NCI-H2081 (cell line): ENCODE measurements around the gene PSMD12.
"Not testable (repeated sequence)": the region's sequence is repeated elsewhere in the genome, so short reads cannot be mapped to it uniquely, and the experiment has no call there.

Experiments
- DNase-seq, 2 experiments: peaks; one replicate each; lab custom pipeline; 2025; lab: John Stamatoyannopoulos, UW

PSMD12 gene

DNA sequence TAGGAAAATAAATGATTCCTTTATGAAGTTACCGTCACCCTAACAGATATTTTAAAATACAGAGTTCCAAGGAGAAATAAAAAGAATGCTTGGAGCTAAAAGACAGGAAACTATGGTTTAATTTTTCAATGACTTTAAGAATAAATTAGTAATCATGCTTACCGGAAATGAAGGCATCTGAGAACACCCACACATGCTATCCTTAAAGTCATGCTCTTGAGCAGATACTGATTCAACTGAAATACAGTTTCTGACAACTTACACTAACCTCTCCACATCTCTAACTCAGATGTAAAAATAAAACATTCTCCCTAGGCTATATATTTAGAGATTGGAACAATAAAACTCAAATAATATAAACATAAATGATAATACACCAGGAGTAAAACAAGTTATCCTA, 7.8 kb downstream of the PSMD12 start:
- DNase-seq, result no peak

DNA sequence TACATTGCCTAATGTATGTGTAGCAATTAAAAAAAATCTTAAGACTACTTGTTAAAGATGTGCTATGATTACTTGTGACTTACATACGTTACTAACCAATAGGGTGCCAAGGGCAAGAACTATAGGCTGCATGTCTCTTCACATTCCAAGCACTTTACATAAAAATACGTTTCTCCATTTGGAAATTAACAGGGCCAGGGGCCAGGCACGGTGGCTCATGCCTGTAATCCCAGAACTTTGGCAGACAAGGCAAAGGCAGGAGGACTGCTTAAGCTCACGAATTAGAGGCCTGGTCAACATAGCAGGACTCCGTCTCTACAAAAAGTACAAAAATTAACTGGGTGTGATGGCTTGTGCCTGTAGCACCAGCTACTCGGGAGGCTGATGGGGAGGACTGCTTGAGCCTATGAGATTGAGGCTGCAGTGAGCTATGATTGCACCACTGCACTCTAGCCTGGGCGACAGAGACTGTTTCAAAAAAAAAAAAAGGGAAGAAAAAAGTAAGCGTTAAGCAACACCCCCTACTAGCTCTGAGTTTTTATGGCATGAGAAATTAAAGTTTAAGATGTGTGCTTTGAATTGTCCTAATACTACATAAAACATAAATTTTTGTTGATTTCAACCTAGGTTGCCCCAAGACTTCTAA, 12.3 kb downstream of the PSMD12 start:
- no peak for DNase-seq

GRCh38 chr17:67353161-67353560, 13.2 kb downstream of the PSMD12 start:
- DNase-seq, result no peak

DNA sequence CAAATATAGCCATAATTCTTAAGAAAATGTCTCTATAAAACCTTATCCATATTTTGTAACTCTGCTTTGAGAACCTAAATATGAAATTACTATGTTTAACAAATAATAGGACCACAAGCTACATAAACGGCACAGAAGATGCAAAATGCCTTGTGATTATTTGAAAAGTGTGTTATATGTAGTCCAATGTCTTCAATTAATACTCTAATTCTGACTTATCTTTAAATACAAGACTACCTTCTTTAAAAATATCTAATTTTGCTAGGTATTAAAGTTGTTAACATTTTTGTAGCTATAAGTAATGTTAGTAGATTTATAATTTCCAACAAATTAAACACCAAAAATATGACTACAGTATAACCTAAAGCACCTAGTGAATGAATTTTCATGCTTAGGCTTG, 17.0 kb downstream of the PSMD12 start:
- DNase-seq, result no peak

GRCh38 chr17:67347826-67348225, 18.6 kb downstream of the PSMD12 start:
- DNase-seq, result no peak

DNA sequence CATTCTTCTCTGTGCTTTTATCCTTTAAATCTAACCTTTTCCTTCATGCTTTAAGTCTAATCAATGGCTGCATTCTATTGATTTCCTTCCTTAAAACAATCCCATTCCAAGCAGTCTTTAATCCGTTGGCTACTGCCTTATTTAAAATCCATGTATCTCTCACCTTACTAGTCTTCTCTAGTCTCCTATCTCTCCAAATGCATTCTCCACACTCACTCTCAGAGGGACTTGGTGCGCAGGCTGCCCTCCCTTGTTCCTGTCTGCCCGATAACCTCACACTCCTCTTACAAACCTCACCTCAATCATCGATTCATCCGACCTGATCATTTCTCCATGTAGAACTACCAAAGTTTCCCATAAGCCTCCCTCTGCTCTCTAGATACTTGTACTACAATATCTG, 23.1 kb downstream of the PSMD12 start:
- no peak for DNase-seq

DNA sequence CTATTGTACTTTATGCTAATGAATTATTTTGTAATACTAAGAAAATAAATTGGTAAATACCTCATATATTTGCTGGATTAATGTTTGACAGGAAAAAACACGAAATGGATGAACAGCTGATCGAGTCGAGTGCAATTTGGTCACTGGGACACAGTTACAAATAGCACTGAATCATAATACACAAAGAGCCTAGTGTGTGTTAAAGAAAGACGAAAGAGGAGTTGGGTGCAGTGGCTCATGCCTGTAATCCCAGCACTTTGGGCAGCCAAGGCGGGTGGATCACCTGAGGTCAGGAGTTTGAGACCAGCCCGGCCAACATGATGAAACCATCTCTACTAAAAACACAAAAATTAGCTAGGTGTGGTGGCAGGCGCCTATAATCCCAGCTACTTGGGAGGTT, 28.0 kb downstream of the PSMD12 start:
- not testable (repeated sequence) for DNase-seq

DNA sequence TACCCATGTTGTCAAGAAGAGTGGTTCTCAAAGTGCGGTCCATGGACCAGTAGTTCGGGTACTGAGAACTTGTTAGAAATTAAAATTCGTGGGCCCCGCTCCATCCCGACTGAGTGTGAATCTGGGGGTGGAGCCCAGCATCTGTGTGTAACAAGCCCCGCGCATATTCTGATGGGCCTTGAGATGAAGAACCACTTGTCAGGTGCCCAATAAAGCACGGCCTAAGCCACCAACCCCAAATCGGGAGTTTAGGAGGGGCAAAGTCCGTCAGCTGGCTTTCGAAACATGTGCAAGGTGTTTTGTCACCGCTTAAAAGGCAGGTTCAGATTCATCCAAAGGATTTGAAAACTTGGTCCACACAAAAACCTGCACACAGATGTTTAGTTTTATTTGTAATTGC, 29.5 kb downstream of the PSMD12 start:
- no peak for DNase-seq

DNA sequence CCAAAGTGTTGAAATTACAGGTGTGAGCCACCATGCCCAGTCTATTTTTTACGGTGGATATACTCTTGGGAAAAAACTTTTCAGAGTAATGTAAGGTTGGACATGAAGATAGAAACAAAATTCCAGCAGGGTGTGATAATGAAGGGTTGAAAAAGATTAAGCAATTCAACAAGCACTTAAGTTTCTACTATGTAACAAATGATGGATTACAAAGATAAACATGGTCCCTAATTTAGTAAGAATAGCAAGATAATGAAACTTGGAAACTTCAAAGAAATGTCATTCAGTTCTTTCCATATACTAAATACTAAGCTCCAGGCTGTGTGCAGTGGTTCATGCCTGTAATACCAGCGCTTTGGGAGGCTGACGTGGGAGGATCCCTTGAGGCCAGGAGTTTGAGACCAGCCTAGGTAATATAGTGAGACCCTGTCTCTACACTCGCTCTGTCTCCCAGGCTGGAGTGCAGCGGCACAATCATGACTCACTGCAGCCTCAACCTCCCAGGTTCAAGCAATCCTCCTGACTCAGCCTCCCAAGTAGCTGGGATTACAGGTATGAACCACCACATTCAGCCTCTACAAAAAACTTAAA, 31.0 kb downstream of the PSMD12 start:
- DNase-seq, result no peak

DNA sequence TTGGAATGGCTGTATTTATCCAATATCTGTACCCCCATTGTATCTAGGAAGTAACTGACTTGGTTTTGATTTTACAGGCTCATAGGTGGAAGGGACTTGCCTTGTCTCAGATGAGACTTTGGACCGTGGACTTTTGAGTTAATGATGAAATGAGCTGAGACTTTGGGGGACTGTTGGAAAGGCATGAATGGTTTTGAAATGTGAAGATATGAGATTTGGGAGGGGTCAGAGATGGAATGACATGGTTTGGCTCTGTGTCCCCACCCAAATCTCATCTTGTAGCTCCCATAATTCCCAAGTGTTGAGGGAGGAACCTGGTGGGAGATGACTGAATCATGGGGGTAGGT, 34.2 kb downstream of the PSMD12 start:
- DNase-seq, result not testable (repeated sequence)

DNA sequence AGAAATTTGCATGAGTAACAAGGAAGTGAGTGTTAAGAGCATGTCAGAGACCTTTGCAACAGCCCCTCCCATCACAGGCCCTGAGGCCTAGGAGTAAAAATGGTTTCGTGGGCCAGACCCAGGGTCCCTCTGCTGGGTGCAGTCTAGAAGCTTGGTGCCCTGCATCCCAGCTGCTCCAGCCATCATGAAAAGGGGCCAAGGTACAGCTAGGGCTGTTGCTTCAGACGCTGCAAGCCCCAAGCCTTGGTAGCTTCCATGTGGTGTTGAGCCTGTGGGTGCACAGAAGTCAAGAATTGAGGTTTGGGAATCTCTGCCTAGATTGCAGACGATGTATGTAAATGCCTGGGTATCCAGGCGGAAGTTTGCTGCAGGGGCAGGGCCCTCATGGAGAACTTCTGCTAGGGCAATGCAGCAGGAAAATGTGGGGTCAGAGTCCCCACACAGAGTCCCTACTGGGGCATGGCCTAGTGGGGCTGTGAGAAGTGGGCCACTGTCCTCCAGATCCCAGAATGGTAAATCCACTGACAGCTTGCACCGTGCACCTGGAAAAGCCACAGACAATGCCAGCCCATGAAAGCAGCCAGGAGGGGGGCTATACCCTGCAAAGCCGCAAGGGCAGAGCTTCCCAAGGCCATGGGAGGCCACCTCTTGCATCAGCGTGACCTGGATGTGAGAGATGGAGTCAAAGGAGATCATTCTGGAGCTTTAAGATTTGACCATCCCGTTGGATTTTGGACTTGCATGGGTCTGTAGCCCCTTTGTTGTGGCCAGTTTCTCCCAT, 34.8 kb downstream of the PSMD12 start:
- DNase-seq, result not testable (repeated sequence)

DNA sequence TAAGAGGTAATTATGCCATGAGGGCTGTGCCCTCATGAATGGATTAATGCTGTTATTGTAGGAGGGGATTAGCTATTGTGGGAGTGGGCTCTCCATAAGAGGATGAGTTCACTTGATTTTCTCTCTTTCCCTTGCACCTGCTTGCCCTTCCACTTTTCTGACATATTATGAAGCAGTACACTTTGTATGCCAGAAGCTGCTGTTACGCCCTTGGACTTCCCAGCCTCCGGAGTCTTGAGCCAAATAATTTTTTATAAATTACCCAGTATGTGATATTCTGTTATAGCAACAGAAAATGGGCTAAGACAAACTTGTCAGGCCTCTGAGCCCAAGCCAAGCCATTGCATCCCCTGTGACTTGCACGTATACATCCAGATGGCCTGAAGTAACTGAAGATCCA, 38.4 kb downstream of the PSMD12 start:
- DNase-seq, result no peak

DNA sequence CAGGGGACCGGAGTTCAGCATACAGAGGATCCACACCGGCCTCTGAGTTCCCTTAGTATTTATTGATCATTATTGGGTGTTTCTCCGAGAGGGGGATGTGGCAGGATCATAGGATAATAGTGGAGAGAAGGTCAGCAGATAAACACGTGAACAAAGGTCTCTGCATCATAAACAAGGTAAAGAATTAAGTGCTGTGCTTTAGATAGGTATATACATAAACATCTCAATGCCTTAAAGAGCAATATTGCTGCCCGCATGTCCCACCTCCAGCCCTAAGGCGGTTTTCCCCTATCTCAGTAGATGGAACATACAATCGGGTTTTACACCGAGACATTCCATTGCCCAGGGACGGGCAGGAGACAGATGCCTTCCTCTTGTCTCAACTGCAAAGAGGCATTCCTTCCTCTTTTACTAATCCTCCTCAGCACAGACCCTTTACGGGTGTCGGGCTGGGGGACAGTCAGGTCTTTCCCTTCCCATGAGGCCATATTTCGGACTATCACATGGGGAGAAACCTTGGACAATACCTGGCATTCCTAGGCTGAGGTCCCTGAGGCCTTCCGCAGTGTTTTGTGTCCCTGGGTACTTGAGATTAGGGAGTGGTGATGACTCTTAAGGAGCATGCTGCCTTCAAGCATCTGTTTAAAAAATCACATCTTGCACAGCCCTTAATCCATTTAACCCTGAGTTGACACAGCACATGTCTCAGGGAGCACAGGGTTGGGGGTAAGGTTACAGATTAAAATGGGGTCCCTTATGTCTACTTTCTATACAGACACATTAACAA, 39.2 kb downstream of the PSMD12 start:
- DNase-seq, result not testable (repeated sequence)

DNA sequence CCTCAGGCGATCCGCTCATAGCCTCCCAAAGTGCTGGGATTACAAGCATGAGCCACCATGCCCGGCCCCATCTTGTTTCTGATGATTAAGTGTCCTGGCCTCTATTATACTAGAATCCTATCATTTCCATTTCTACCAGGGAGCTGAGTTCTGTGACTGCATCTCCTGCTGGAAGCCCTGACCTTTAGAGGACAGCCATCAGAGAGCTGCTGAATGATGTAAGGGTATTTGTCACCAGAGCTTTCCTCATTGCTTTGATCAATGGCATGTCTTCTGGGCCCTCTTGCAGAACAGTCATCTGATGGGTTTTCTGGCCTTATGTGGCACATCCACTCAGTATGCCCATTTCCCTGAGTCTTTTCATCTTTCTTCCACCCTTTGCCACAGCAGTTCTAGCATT, 39.9 kb downstream of the PSMD12 start:
- DNase-seq, result no peak

DNA sequence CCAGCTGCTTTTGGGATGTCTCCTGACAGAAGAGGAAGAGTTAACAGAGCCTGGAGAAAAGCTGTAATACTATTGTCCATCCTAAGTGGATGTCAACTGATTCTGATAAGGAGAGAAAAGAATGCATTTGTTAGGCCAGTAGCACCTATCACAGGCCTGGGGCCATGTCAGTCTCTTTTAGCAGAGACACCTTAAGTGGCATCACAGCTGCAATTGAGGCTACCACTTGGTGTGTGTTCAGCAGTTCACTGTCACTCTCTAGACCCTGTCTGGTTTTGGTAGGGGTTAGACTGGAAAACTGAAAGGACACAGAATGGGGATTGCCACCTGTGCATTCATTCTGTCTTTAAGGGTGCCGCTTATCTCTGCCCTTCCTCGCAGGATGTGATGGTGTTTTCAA, 42.0 kb downstream of the PSMD12 start:
- DNase-seq, result no peak

- no peak for DNase-seq
Measured at GRCh38 chr17:67323445-67323844, 42.9 kb downstream of the PSMD12 start.

- peak; percentile 27 to 67 for DNase-seq
Measured at GRCh38 chr17:67322042-67322787, 44.2 kb downstream of the PSMD12 start.

GRCh38 chr17:67321486-67321885, 44.9 kb downstream of the PSMD12 start:
- not testable (repeated sequence) for DNase-seq

DNA sequence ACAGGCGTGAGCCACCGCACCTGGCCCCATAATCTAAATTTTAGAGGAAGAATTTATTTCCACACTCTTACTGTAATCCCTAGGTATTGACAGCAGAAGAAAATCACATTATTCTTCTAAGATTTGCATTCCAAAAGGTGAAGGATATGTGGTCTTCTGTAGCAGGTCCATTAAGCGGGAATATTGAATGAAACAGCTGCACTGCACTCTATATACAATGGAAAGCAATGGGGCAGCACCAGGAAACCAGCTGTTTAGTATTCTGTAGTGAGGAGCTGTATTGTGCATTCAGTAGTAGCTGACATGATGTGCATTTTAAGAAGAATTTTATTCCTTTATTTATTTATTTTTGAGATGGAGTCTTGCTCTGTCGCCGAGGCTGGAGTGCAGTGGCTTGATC, 49.6 kb downstream of the PSMD12 start:
- DNase-seq, result no peak

DNA sequence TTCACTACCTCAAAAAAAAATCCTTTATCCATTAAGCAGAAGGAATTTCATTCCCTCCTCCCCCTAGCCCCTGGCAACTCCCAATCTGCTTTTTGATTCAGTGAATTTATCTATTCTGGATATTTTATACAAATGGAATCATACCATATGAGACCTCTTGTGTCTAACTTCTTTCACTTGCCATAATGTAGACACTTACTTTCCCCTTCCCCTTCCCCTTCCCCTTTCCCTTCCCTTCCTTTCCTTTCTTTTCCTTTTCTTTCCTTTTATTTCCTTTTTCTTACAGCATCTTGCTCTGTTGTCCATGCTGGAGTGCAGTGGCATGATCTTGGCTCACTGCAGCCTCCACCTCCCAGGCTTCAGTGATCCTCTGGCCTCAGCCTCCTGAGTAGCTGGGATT, 50.5 kb downstream of the PSMD12 start:
- DNase-seq, result no peak

- no peak for DNase-seq
Measured at GRCh38 chr17:67312265-67312664, 54.1 kb downstream of the PSMD12 start.

- DNase-seq, result no peak
Measured at GRCh38 chr17:67311575-67311974, 54.8 kb downstream of the PSMD12 start.
